H9 (cell line): ENCODE results near the gene ZNF366. TPM values are rescaled to one million over a fixed set of nuclear protein-coding genes. Genes with fewer than 3 reads are reported as not detected.

Experiments
- DNase-seq: peaks from one replicate; pipeline ENCODE4 v3.0.0-alpha.2; 2017
- H2AFZ ChIP-seq: one replicate; pipeline ENCODE4 v1.6.1; 2013; ENCODE audit warnings: mild to moderate bottlenecking, low read length, control low read depth, moderate library complexity
- H2AK5ac ChIP-seq: 2 replicates; pipeline ENCODE4 v1.6.1; 2013; ENCODE audit warnings: low read length, control low read depth, mixed read lengths; ENCODE audit not compliant: insufficient read length
- H2BK120ac ChIP-seq: one replicate; pipeline ENCODE4 v1.6.1; 2013; ENCODE audit warnings: low read depth, mild to moderate bottlenecking, low read length, control low read depth, inconsistent platforms; ENCODE audit not compliant: poor library complexity, severe bottlenecking
- H2BK12ac ChIP-seq: 2 replicates; pipeline ENCODE4 v1.6.1; 2013; ENCODE audit warnings: low read length, control low read depth, mixed read lengths, low read depth; ENCODE audit not compliant: insufficient read length
- H2BK15ac ChIP-seq: 2 replicates; pipeline ENCODE4 v1.6.1; 2013; ENCODE audit warnings: low read depth, low read length, control low read depth
- H2BK20ac ChIP-seq: one replicate; pipeline ENCODE4 v1.6.1; 2013; ENCODE audit warnings: low read depth, mild to moderate bottlenecking, low read length, control low read depth, inconsistent platforms; ENCODE audit not compliant: poor library complexity, severe bottlenecking
- H2BK5ac ChIP-seq: 2 replicates; pipeline ENCODE4 v1.6.1; 2013; ENCODE audit warnings: low read length, control low read depth, mixed read lengths; ENCODE audit not compliant: insufficient read length
- H3K14ac ChIP-seq: 2 replicates; pipeline ENCODE4 v1.6.1; 2013; ENCODE audit warnings: low read length, control low read depth; ENCODE audit not compliant: insufficient read depth
- H3K18ac ChIP-seq: 2 replicates; pipeline ENCODE4 v1.6.1; 2013; ENCODE audit warnings: low read depth, mild to moderate bottlenecking, mixed read lengths, low read length, control low read depth; ENCODE audit not compliant: insufficient read length
- H3K23ac ChIP-seq: 2 replicates; pipeline ENCODE4 v1.6.1; 2013; ENCODE audit warnings: low read length, control low read depth, mixed read lengths, low read depth; ENCODE audit not compliant: insufficient read length
- H3K23me2 ChIP-seq: 2 replicates; pipeline ENCODE4 v1.6.1; 2013; ENCODE audit warnings: low read depth, mild to moderate bottlenecking, mixed read lengths, low read length, control low read depth; ENCODE audit not compliant: insufficient read length, poor library complexity, severe bottlenecking
- H3K27ac ChIP-seq: 2 replicates; pipeline ENCODE4 v1.5.1; 2013; ENCODE audit warnings: low read length, control low read depth, mixed read lengths, low read depth; ENCODE audit not compliant: insufficient read length
- H3K27me3 ChIP-seq: 2 replicates; pipeline ENCODE4 v1.6.1; 2013; ENCODE audit warnings: low read length, control low read depth, inconsistent platforms; ENCODE audit not compliant: insufficient read depth
- H3K4ac ChIP-seq: 2 replicates; pipeline ENCODE4 v1.6.1; 2013; ENCODE audit warnings: low read depth, mild to moderate bottlenecking, control low read depth, inconsistent platforms, low read length, moderate library complexity
- H3K4me1 ChIP-seq: 2 replicates; pipeline ENCODE4 v1.6.1; 2013; ENCODE audit warnings: low read length, control low read depth, inconsistent platforms; ENCODE audit not compliant: insufficient read depth
- H3K4me2 ChIP-seq: 2 replicates; pipeline ENCODE4 v1.6.1; 2013; ENCODE audit warnings: low read length, control low read depth, mixed read lengths; ENCODE audit not compliant: insufficient read length, insufficient read depth
- H3K56ac ChIP-seq: 2 replicates; pipeline ENCODE4 v1.6.1; 2013; ENCODE audit warnings: low read depth, mild to moderate bottlenecking, mixed read lengths, low read length, control low read depth; ENCODE audit not compliant: insufficient read length
- H3K79me1 ChIP-seq: 2 replicates; pipeline ENCODE4 v1.6.1; 2013; ENCODE audit warnings: low read depth, mild to moderate bottlenecking, moderate library complexity, low read length, control low read depth, inconsistent platforms; ENCODE audit not compliant: insufficient read depth, poor library complexity, severe bottlenecking
- H3K79me2 ChIP-seq: 2 replicates; pipeline ENCODE4 v1.6.1; 2013; ENCODE audit warnings: low read length, control low read depth, inconsistent platforms; ENCODE audit not compliant: insufficient read depth
- H3K9ac ChIP-seq: 2 replicates; pipeline ENCODE4 v1.6.1; 2013; ENCODE audit warnings: low read length, control low read depth, mixed read lengths; ENCODE audit not compliant: insufficient read length; ENCODE audit errors: extremely low read depth
- H3K9me3 ChIP-seq: one replicate; pipeline ENCODE4 v1.6.1; 2013; ENCODE audit warnings: low read depth, low read length, inconsistent platforms; ENCODE audit not compliant: control insufficient read depth
- H3T11ph ChIP-seq: one replicate; pipeline ENCODE4 v1.6.1; 2013; ENCODE audit warnings: mild to moderate bottlenecking, low read length, control low read depth, inconsistent platforms
- H4K20me1 ChIP-seq: one replicate; pipeline ENCODE4 v1.6.1; 2013; ENCODE audit not compliant: control insufficient read depth, insufficient read length, insufficient read depth
- H4K5ac ChIP-seq: 2 replicates; pipeline ENCODE4 v1.6.1; 2013; ENCODE audit warnings: low read depth, mild to moderate bottlenecking, mixed read lengths, low read length, control low read depth; ENCODE audit not compliant: insufficient read length
- H4K8ac ChIP-seq: replicated peaks from 2 replicates; pipeline ENCODE4 v1.6.1; 2013; ENCODE audit warnings: low read length, control low read depth, mixed read lengths, low read depth; ENCODE audit not compliant: insufficient read length
- H4K91ac ChIP-seq: 2 replicates; pipeline ENCODE4 v1.6.1; 2013; ENCODE audit warnings: low read depth, mild to moderate bottlenecking, moderate library complexity, mixed read lengths, low read length, control low read depth; ENCODE audit not compliant: insufficient read length
- H3K27ac Mint-ChIP-seq, 3 experiments: 2 replicates in 2 of 3; 3 replicates in 1 of 3; pipeline ENCODE4 v1.8.0; 2020 to 2021; ENCODE audit warnings: mixed read lengths in 3 of 3, mild to moderate bottlenecking in 1 of 3, moderate library complexity in 1 of 3
- H3K27me3 Mint-ChIP-seq: 2 replicates; pipeline ENCODE4 v1.8.0; 2021; ENCODE audit warnings: low read depth, mild to moderate bottlenecking, moderate library complexity, mixed read lengths
- H3K36me3 Mint-ChIP-seq, 3 experiments: 2 replicates in 2 of 3; 3 replicates in 1 of 3; pipeline ENCODE4 v1.8.0; 2020 to 2021; ENCODE audit warnings: low read depth in 3 of 3, mixed read lengths in 3 of 3; ENCODE audit not compliant: insufficient read depth in 1 of 3
- H3K4me1 Mint-ChIP-seq, 2 experiments: 2 replicates each; pipeline ENCODE4 v1.8.0; 2020; ENCODE audit warnings: mixed read lengths in 2 of 2
- H3K4me3 Mint-ChIP-seq, 2 experiments: 2 replicates in 1 of 2; 3 replicates in 1 of 2; pipeline ENCODE4 v1.8.0; 2020 to 2021; ENCODE audit warnings: mild to moderate bottlenecking in 2 of 2, mixed read lengths in 2 of 2, moderate library complexity in 1 of 2
- H3K9me3 Mint-ChIP-seq, 2 experiments: 2 replicates in 1 of 2; 3 replicates in 1 of 2; pipeline ENCODE4 v1.8.0; 2020; ENCODE audit warnings: mild to moderate bottlenecking in 2 of 2, mixed read lengths in 2 of 2, moderate library complexity in 1 of 2
- WGBS: extraction: QIAGEN DNeasy Blood & Tissue Kit; methylation state at CpG from one replicate; pipeline ENCODE4 v1.1.7; 2013; ENCODE audit warnings: missing lambda C conversion rate, low lambda C conversion rate, mixed read lengths; ENCODE audit not compliant: insufficient read length; ENCODE audit errors: extremely low coverage; 5-methylcytosine and 5-hydroxymethylcytosine counted together
- total RNA-seq: library from RNA; stranded (reverse); gene quantifications from 2 replicates; pipeline ENCODE4 v1.2.1, GENCODE V29; 2021
- TF ChIP-seq, protein P1 (sequence below): fragments of 200-600 bp; sonication (generic); conservative IDR thresholded peaks from 3 replicates; pipeline ENCODE4 v1.8.0; 2021; ENCODE audit warnings: antibody characterized with exemption, mild to moderate bottlenecking

Gene ZNF366
- total RNA-seq, 1 experiment from 2014 or later: not detected

DNA sequence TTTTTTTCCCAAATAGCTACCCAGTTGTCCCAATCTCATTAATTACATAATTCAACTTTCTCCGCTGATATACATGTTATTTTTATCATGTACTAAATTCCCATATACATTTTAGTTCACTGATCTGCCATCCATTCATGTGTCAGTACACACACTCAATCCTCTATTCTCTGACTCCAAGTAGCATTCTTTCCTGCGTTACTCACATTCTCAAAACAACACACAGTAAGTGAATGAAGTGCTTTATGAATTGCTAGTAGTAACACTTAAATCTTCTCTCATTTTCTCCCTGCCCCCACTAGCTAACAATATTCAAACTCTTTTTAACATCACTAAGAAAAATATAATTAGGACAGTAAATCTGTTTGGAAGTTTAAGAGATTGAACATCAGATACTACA, 8.9 kb downstream of the ZNF366 start:
- Histone ChIP-seq H3T11ph (no peak overlapping the region), H2AFZ (no peak overlapping the region), H3K14ac (no peak overlapping the region), H2BK12ac (no peak overlapping the region), H4K5ac (no peak overlapping the region), H2BK5ac (no peak overlapping the region), H2BK120ac (no peak overlapping the region), H3K4ac (no peak overlapping the region), H4K91ac (no peak overlapping the region), H3K79me1 (no peaks in the 10 kb centered on the region), H2BK15ac (no peak overlapping the region), H3K4me1 (peaks cover 2% of the 10 kb centered on the region; the same call in 1 of the 2 replicates), H3K27ac (no peak overlapping the region), H3K23me2 (no peaks in the 10 kb centered on the region), H3K23ac (no peak overlapping the region), H3K9me3 (no peaks in the 10 kb centered on the region), H2BK20ac (no peak overlapping the region), H3K79me2 (no peaks in the 10 kb centered on the region), H4K8ac (no peak overlapping the region), H3K27me3 (no peaks in the 10 kb centered on the region), H3K18ac (no peak overlapping the region), H2AK5ac (no peak overlapping the region), H3K9ac (no peak overlapping the region), H3K56ac (no peak overlapping the region), H4K20me1 (no peaks in the 10 kb centered on the region), H3K4me2 (no peak overlapping the region)
- no peak overlapping the region for H3K27ac Mint-ChIP-seq
- no peaks in the 10 kb centered on the region; the same call in 1 of the 2 replicates for H3K27me3 Mint-ChIP-seq
- no peak overlapping the region for H3K4me3 Mint-ChIP-seq
- H3K36me3 Mint-ChIP-seq: no peaks in the 10 kb centered on the region
- TF ChIP-seq, protein P1, sequence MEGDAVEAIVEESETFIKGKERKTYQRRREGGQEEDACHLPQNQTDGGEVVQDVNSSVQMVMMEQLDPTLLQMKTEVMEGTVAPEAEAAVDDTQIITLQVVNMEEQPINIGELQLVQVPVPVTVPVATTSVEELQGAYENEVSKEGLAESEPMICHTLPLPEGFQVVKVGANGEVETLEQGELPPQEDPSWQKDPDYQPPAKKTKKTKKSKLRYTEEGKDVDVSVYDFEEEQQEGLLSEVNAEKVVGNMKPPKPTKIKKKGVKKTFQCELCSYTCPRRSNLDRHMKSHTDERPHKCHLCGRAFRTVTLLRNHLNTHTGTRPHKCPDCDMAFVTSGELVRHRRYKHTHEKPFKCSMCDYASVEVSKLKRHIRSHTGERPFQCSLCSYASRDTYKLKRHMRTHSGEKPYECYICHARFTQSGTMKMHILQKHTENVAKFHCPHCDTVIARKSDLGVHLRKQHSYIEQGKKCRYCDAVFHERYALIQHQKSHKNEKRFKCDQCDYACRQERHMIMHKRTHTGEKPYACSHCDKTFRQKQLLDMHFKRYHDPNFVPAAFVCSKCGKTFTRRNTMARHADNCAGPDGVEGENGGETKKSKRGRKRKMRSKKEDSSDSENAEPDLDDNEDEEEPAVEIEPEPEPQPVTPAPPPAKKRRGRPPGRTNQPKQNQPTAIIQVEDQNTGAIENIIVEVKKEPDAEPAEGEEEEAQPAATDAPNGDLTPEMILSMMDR: no peak
- no peaks in the 10 kb centered on the region for H3K9me3 Mint-ChIP-seq
- no CpG with 5 or more reads among the region's 2 CpGs for WGBS
- peaks cover 22 to 38% of the 10 kb centered on the region in 2 experiments for H3K4me1 Mint-ChIP-seq
- no peak for DNase-seq
